ENCODE measurements around the gene SPATA31E1.
"Not testable (repeated sequence)": the region's sequence is repeated elsewhere in the genome, so short reads cannot be mapped to it uniquely, and the experiment has no call there.

The SPATA31E1 gene

DNA sequence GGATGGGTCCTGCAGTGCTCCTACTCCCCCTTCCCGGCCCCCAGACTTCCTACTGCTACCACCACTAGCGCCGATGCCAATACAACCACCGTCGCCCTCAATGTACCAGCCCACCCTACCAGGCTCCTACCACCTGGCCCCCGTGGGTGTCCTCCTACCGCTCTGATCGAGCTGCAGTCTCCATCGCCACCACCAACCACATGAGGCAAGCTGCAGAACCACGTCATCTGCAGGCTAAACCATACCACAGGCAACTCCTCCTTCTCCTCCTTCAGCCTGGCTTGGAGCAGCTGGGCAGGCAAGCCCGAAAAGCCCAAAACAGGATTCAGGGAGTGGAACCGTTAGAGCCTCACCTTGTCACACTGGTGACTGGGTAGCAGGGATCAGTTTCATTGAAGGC lies 54.7 kb downstream of the SPATA31E1 start:
- DNase-seq = not testable (repeated sequence)

DNA sequence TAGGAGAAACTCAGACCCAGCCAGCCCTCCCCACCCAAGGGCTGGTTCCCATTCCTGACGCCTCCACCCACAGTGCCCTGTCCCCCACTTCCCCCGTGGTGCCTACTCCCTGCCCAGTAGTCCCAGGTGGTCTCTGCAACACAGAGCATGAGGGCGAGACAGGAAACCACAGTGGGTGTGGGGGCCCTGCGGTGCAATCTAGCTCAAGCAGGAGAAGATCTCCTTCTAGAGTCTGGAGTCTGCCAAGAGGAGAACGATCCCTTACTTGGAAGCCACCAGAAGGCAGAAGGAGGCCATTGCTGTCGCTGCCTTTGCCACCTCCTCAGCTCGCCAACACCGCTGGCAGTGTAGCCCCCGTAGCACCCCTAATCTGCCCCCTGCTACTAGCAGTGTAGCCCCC lies 55.2 kb downstream of the SPATA31E1 start:
- not testable (repeated sequence) for DNase-seq

DNA sequence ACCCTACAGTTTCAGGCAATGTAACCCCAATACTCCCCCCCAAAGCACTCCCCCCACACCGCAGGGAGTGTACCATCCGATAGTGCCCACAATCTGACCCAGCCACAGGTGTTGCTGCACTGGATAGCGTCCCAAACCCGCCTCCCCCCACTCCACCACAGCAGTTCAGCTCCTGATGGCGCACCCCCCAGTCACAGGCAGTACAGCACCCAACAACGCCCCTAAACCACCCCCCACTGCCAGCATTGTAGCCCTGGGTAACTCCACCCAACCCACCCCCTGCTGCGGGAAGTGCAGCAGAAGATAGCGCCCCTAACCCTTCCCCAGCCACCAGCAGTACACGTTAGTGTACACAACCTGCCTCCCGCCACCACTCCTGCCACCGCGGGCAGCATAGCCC lies 55.7 kb downstream of the SPATA31E1 start:
- not testable (repeated sequence) for DNase-seq
